Prostate gland (tissue), 2 donors: ENCODE measurements around the gene PRKG1.

Experiments used
- POLR2A ChIP-seq: fragments of 450-650 bp; IDR thresholded peaks from one replicate; pipeline ENCODE4 v1.6.1; 2016; ENCODE audit warnings: antibody characterized with exemption, mild to moderate bottlenecking
- POLR2AphosphoS5 ChIP-seq: sonication (generic); formaldehyde crosslinking; IDR thresholded peaks from one replicate; pipeline ENCODE4 v1.6.1; 2017; ENCODE audit warnings: antibody characterized with exemption
- TF ChIP-seq, protein P1 (sequence below), 4 experiments: fragments of 200-600 bp in 2 of 4; fragments of 450-650 bp in 2 of 4; sonication (generic) in 2 of 4; IDR thresholded peaks; 1 replicate in 3 of 4; 2 replicates in 1 of 4; pipeline ENCODE4 v1.5.1; 2016 to 2019; ENCODE audit warnings: antibody characterized with exemption in 4 of 4, mild to moderate bottlenecking in 2 of 4, moderate library complexity in 2 of 4

DNA sequence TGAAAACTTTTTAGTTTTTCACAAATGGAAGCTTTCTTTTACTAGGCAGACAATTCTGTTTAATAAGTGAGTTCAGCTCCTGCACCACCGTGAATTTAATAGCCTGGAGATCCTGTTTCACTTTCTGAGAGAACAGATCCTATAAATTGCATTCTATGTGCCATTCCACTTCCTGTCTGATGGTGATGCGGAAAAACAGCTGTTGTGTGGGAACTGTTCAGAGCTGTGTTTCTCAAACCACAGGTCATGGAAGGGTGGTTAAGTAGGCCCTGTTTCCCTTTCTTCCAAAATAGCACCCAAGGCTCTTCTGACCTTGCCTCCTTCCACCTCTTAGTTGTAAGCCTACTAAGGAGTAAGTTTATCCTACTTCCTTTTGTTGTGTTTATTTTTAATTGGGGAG, 1142.6 kb downstream of the PRKG1 start:
- TF ChIP-seq POLR2A (no peak), POLR2AphosphoS5 (peak; percentile 27)
- TF ChIP-seq, protein P1, sequence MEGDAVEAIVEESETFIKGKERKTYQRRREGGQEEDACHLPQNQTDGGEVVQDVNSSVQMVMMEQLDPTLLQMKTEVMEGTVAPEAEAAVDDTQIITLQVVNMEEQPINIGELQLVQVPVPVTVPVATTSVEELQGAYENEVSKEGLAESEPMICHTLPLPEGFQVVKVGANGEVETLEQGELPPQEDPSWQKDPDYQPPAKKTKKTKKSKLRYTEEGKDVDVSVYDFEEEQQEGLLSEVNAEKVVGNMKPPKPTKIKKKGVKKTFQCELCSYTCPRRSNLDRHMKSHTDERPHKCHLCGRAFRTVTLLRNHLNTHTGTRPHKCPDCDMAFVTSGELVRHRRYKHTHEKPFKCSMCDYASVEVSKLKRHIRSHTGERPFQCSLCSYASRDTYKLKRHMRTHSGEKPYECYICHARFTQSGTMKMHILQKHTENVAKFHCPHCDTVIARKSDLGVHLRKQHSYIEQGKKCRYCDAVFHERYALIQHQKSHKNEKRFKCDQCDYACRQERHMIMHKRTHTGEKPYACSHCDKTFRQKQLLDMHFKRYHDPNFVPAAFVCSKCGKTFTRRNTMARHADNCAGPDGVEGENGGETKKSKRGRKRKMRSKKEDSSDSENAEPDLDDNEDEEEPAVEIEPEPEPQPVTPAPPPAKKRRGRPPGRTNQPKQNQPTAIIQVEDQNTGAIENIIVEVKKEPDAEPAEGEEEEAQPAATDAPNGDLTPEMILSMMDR (IDR thresholded peaks at IDR 0.05), result no peak
